ENCODE measurements around the gene HSD17B2. TPM values are rescaled to one million over a fixed set of nuclear protein-coding genes. Genes with fewer than 3 reads are reported as not detected.
A peak's percentile ranks its signal among the peaks of the same experiment; 100 is the strongest.

The HSD17B2 gene
- total RNA-seq, 2 donors from 2014 or later = not detected

- H3K4me1 Mint-ChIP-seq = no peaks in the 10 kb centered on the region
These were observed 23.8 kb upstream of the HSD17B2 start, which contains the start of gene SDR42E1 for GRCh38 chr16:82011199-82011641. TSS of gene SDR42E1 (minus strand) at chr16:82011470. CDS start at chr16:82000858, 10,612 bp downstream.

GRCh38 chr16:82013139-82013538, 21.9 kb upstream of the HSD17B2 start:
- H3K9ac ChIP-seq (ENCODE audit: extremely low read depth, low read length, poor library complexity, severe bottlenecking) = no peak overlapping the region
- no peak overlapping the region for H3K27ac Mint-ChIP-seq
- H3K4me3 ChIP-seq (ENCODE audit: low read length) = no peak overlapping the region
- H3K27me3 ChIP-seq (ENCODE audit: control insufficient read depth, insufficient read depth, low read length, poor library complexity, severe bottlenecking) = no peaks in the 10 kb centered on the region
- no peaks in the 10 kb centered on the region for H3K4me1 Mint-ChIP-seq
- DNase-seq = no peak
- H3K36me3 Mint-ChIP-seq (ENCODE audit: low read depth) = peaks cover 4% of the 10 kb centered on the region
- H3K9me3 ChIP-seq (ENCODE audit: control insufficient read depth, low read length) = peaks cover 21% of the 10 kb centered on the region
- H3K9me3 Mint-ChIP-seq = peaks cover 44% of the 10 kb centered on the region
- no peak overlapping the region for H3K4me3 Mint-ChIP-seq
- H3K27me3 Mint-ChIP-seq (ENCODE audit: insufficient read depth) = peaks cover 3% of the 10 kb centered on the region
- WGBS, 2 experiments (ENCODE audit: insufficient coverage in 1 of 2, insufficient read length in 1 of 2) = 93 to 100% methylated on average over 1 to 2 of the region's 2 CpGs
- H3K36me3 ChIP-seq (ENCODE audit: control insufficient read depth, insufficient read depth, low read length) = no peaks in the 10 kb centered on the region
- no peak for TF ChIP-seq CTCF (conservative IDR thresholded peaks at IDR 0.05)
- no peaks in the 10 kb centered on the region for H3K4me1 ChIP-seq (ENCODE audit: control insufficient read depth, insufficient read depth, low read length)
- H3K27ac ChIP-seq (ENCODE audit: low read depth, low read length) = no peak overlapping the region

More at GRCh38 chr16:82011199-82011641, 23.8 kb upstream of the HSD17B2 start, which contains the start of gene SDR42E1:
- peaks cover 3% of the 10 kb centered on the region for H3K27me3 Mint-ChIP-seq (ENCODE audit: insufficient read depth)
- peaks cover 54% of the 10 kb centered on the region for H3K9me3 Mint-ChIP-seq
- Histone ChIP-seq H3K4me3 (ENCODE audit: low read length) (no peak within 1 kb of the TSS), H3K27ac (ENCODE audit: low read depth, low read length) (no peak within 1 kb of the TSS), H3K36me3 (ENCODE audit: control insufficient read depth, insufficient read depth, low read length) (no peaks in the 10 kb centered on the region), H3K9me3 (ENCODE audit: control insufficient read depth, low read length) (peaks cover 25% of the 10 kb centered on the region), H3K9ac (ENCODE audit: extremely low read depth, low read length, poor library complexity, severe bottlenecking) (no peak within 1 kb of the TSS), H3K27me3 (ENCODE audit: control insufficient read depth, insufficient read depth, low read length, poor library complexity, severe bottlenecking) (no peaks in the 10 kb centered on the region), H3K4me1 (ENCODE audit: control insufficient read depth, insufficient read depth, low read length) (no peaks in the 10 kb centered on the region)
- 93 to 95% methylated on average over 17 to 32 of the region's 32 CpGs for WGBS, 2 experiments (ENCODE audit: insufficient coverage in 1 of 2, insufficient read length in 1 of 2)
- TF ChIP-seq CTCF (conservative IDR thresholded peaks at IDR 0.05) = no peak
- no peak for DNase-seq
- no peak within 1 kb of the TSS for H3K27ac Mint-ChIP-seq
- no peak within 1 kb of the TSS for H3K4me3 Mint-ChIP-seq
- peaks cover 4% of the 10 kb centered on the region for H3K36me3 Mint-ChIP-seq (ENCODE audit: low read depth)

GRCh38 chr16:82016263-82016662, 18.8 kb upstream of the HSD17B2 start:
- Mint-ChIP-seq H3K9me3 (peaks cover 15% of the 10 kb centered on the region), H3K27me3 (ENCODE audit: insufficient read depth) (peaks cover 9% of the 10 kb centered on the region), H3K36me3 (ENCODE audit: low read depth) (no peaks in the 10 kb centered on the region), H3K27ac (no peak overlapping the region), H3K4me3 (no peak overlapping the region), H3K4me1 (no peaks in the 10 kb centered on the region)
- TF ChIP-seq CTCF (conservative IDR thresholded peaks at IDR 0.05) = peak; percentile 69
- no peak overlapping the region for H3K4me3 ChIP-seq (ENCODE audit: low read length)
- no peaks in the 10 kb centered on the region for H3K27me3 ChIP-seq (ENCODE audit: control insufficient read depth, insufficient read depth, low read length, poor library complexity, severe bottlenecking)
- no peaks in the 10 kb centered on the region for H3K4me1 ChIP-seq (ENCODE audit: control insufficient read depth, insufficient read depth, low read length)
- no peak overlapping the region for H3K27ac ChIP-seq (ENCODE audit: low read depth, low read length)
- H3K36me3 ChIP-seq (ENCODE audit: control insufficient read depth, insufficient read depth, low read length) = no peaks in the 10 kb centered on the region
- DNase-seq = no peak
- no peaks in the 10 kb centered on the region for H3K9me3 ChIP-seq (ENCODE audit: control insufficient read depth, low read length)
- WGBS, 2 experiments (ENCODE audit: insufficient coverage in 1 of 2, insufficient read length in 1 of 2) = 69 to 83% methylated on average over 4 to 6 of the region's 7 CpGs
- no peak overlapping the region for H3K9ac ChIP-seq (ENCODE audit: extremely low read depth, low read length, poor library complexity, severe bottlenecking)

Measured in endodermal cell (in vitro differentiated cells).